Measurements from ENCODE around the gene EPHA6. TPM values are rescaled to one million over a fixed set of nuclear protein-coding genes. Genes with fewer than 3 reads are reported as not detected.

EPHA6 gene
- total RNA-seq, 1 experiment from 2014 or later, result 0.61 TPM

DNA sequence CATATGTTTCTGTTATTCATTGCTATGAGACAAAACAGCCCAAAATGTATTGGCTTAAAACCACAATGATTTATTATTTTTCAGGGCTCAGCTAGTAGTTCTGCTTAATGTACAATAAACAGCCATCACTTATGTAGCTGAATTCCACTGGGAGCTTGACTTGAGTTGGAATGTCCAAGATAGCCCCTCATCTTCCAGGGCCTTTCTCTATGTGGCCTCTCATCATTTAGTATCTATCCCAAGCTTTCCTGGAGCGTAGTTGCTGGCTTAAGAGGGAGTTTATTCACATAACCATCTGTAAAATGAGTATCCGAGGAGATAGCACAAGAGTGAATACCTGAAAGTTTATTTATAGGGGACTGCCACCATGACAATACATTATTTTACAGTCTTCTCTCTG is 176.8 kb downstream of the EPHA6 start:
- Histone ChIP-seq H3K4me2 (ENCODE audit: insufficient read depth, insufficient read length, low read length) (no peak overlapping the region), H2BK12ac (ENCODE audit: insufficient read length, low read depth, low read length) (no peak overlapping the region), H3K23me2 (ENCODE audit: insufficient read length, low read depth, low read length, poor library complexity, severe bottlenecking) (no peaks in the 10 kb centered on the region), H3K9ac (ENCODE audit: extremely low read depth, insufficient read length, low read length) (no peak overlapping the region), H3K4me1 (ENCODE audit: insufficient read depth, low read length) (no peaks in the 10 kb centered on the region), H2BK120ac (ENCODE audit: low read depth, low read length, poor library complexity, severe bottlenecking) (no peak overlapping the region), H3K23ac (ENCODE audit: insufficient read length, low read depth, low read length) (no peak overlapping the region), H2BK20ac (ENCODE audit: low read depth, low read length, poor library complexity, severe bottlenecking) (no peak overlapping the region), H3K79me1 (ENCODE audit: insufficient read depth, low read depth, low read length, poor library complexity, severe bottlenecking) (no peaks in the 10 kb centered on the region), H3K4ac (ENCODE audit: low read depth, low read length) (no peak overlapping the region), H3T11ph (ENCODE audit: low read length) (no peak overlapping the region), H3K9me3 (ENCODE audit: control insufficient read depth, low read depth, low read length) (no peaks in the 10 kb centered on the region), H4K20me1 (ENCODE audit: control insufficient read depth, insufficient read depth, insufficient read length) (no peaks in the 10 kb centered on the region), H3K27ac (ENCODE audit: insufficient read length, low read depth, low read length) (no peak overlapping the region), H3K18ac (ENCODE audit: insufficient read length, low read depth, low read length) (no peak overlapping the region), H2BK5ac (ENCODE audit: insufficient read length, low read length) (no peak overlapping the region), H4K91ac (ENCODE audit: insufficient read length, low read depth, low read length) (no peak overlapping the region), H2BK15ac (ENCODE audit: low read depth, low read length) (no peak overlapping the region), H3K27me3 (ENCODE audit: insufficient read depth, low read length) (no peaks in the 10 kb centered on the region), H4K5ac (ENCODE audit: insufficient read length, low read depth, low read length) (no peak overlapping the region), H2AK5ac (ENCODE audit: insufficient read length, low read length) (no peak overlapping the region), H3K79me2 (ENCODE audit: insufficient read depth, low read length) (no peaks in the 10 kb centered on the region), H3K56ac (ENCODE audit: insufficient read length, low read depth, low read length) (no peak overlapping the region), H2AFZ (ENCODE audit: low read length) (no peak overlapping the region), H3K14ac (ENCODE audit: insufficient read depth, low read length) (no peak overlapping the region), H4K8ac (replicated peaks; ENCODE audit: insufficient read length, low read depth, low read length) (no peak overlapping the region)
- H3K4me3 Mint-ChIP-seq, result no peak overlapping the region
- TF ChIP-seq, protein P1, sequence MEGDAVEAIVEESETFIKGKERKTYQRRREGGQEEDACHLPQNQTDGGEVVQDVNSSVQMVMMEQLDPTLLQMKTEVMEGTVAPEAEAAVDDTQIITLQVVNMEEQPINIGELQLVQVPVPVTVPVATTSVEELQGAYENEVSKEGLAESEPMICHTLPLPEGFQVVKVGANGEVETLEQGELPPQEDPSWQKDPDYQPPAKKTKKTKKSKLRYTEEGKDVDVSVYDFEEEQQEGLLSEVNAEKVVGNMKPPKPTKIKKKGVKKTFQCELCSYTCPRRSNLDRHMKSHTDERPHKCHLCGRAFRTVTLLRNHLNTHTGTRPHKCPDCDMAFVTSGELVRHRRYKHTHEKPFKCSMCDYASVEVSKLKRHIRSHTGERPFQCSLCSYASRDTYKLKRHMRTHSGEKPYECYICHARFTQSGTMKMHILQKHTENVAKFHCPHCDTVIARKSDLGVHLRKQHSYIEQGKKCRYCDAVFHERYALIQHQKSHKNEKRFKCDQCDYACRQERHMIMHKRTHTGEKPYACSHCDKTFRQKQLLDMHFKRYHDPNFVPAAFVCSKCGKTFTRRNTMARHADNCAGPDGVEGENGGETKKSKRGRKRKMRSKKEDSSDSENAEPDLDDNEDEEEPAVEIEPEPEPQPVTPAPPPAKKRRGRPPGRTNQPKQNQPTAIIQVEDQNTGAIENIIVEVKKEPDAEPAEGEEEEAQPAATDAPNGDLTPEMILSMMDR (conservative IDR thresholded peaks at IDR 0.05), result no peak
- no peak for DNase-seq
- WGBS (ENCODE audit: extremely low coverage, insufficient read length, low lambda C conversion rate), result no CpG with 5 or more reads among the region's 2 CpGs
- H3K27me3 Mint-ChIP-seq (ENCODE audit: low read depth), result no peaks in the 10 kb centered on the region
- no peaks in the 10 kb centered on the region for H3K9me3 Mint-ChIP-seq
- H3K27ac Mint-ChIP-seq, result no peak overlapping the region
- peaks cover 0 to 3% of the 10 kb centered on the region in 2 experiments; a peak in 1 of 4 replicates for H3K4me1 Mint-ChIP-seq
- H3K36me3 Mint-ChIP-seq (ENCODE audit: insufficient read depth in 1 of 3, low read depth in 3 of 3), result no peaks in the 10 kb centered on the region
